Cardiac muscle cell (in vitro differentiated cells and primary cell): ENCODE measurements around the gene ATRAID. TPM values are rescaled to one million over a fixed set of nuclear protein-coding genes. Genes with fewer than 3 reads are reported as not detected.
A peak's percentile ranks its signal among the peaks of the same experiment; 100 is the strongest.

Experiments
- DNase-seq, 2 donors: peaks; one replicate each; pipeline versions ENCODE4 v3.0.0 to v3.0.0-alpha.2; 2010 to 2017; ENCODE audit warnings: low read depth in 1 of 2, low spot score in 1 of 2
- H3K27ac ChIP-seq: fragments of 200-600 bp; sonication (generic); 2 replicates; pipeline ENCODE4 v1.5.1; 2016
- H3K27me3 ChIP-seq: fragments of 200-600 bp; sonication (generic); 2 replicates; pipeline ENCODE4 v1.6.0; 2016; ENCODE audit warnings: control low read depth
- H3K36me3 ChIP-seq: fragments of 200-600 bp; sonication (generic); 2 replicates; pipeline ENCODE4 v1.5.1; 2016; ENCODE audit warnings: control low read depth
- H3K4me1 ChIP-seq: fragments of 200-600 bp; sonication (generic); 2 replicates; pipeline ENCODE4 v1.8.1; 2017; ENCODE audit warnings: low read depth, mild to moderate bottlenecking, mixed run types
- H3K4me3 ChIP-seq: fragments of 200-600 bp; sonication (generic); 2 replicates; pipeline ENCODE4 v1.5.1; 2016; ENCODE audit warnings: mild to moderate bottlenecking
- H3K9me3 ChIP-seq: fragments of 200-600 bp; sonication (generic); 2 replicates; pipeline ENCODE4 v1.5.1; 2017; ENCODE audit warnings: low read depth, mild to moderate bottlenecking, control low read depth
- CTCF ChIP-seq: IDR thresholded peaks from 2 replicates; pipeline ENCODE4 v1.5.1; 2012; ENCODE audit warnings: low read depth, mild to moderate bottlenecking, low read length
- polyA plus RNA-seq: library from polyadenylated mRNA; unstranded; fragments of >200 nt; fragmentation: Nextera tagmentation; extraction: Ambion mirVana; gene quantifications from 2 replicates; pipeline ENCODE4 v1.2.1, GENCODE V29; 2016
- total RNA-seq: library from RNA; depleted of rRNA; stranded (reverse); fragments of >200 nt; gene quantifications from 2 replicates; pipeline ENCODE4 v1.2.3, GENCODE V29; 2016

Gene ATRAID
- total and polyA plus RNA-seq, 2 experiments from 2014 or later, result 177 to 290 TPM

- no peak overlapping the region for H3K27ac ChIP-seq
- H3K9me3 ChIP-seq, result no peaks in the 10 kb centered on the region
- DNase-seq, result no peak
- no peak overlapping the region for H3K4me3 ChIP-seq
- TF ChIP-seq CTCF, result no peak
- H3K4me1 ChIP-seq, result peaks cover 19% of the 10 kb centered on the region
- H3K36me3 ChIP-seq, result peaks cover 22% of the 10 kb centered on the region
- no peaks in the 10 kb centered on the region for H3K27me3 ChIP-seq
Observed at GRCh38 chr2:27258051-27258450, 46.2 kb downstream of the ATRAID start.

- no peak for DNase-seq
- TF ChIP-seq CTCF, result no peak
- Histone ChIP-seq H3K4me3 (peak overlapping the region; percentile 92), H3K36me3 (peaks cover 14% of the 10 kb centered on the region), H3K27me3 (peaks cover 4% of the 10 kb centered on the region), H3K4me1 (peaks cover 23% of the 10 kb centered on the region), H3K27ac (no peak overlapping the region), H3K9me3 (no peaks in the 10 kb centered on the region)
Observed at GRCh38 chr2:27261241-27261925, 49.5 kb downstream of the ATRAID start.

- H3K36me3 ChIP-seq, result peaks cover 9% of the 10 kb centered on the region
- peaks cover 23% of the 10 kb centered on the region for H3K4me1 ChIP-seq
- H3K9me3 ChIP-seq, result no peaks in the 10 kb centered on the region
- H3K27ac ChIP-seq, result no peak overlapping the region
- TF ChIP-seq CTCF, result no peak
- DNase-seq, result no peak
- peak overlapping the region; percentile 92 for H3K4me3 ChIP-seq
- peaks cover 4% of the 10 kb centered on the region for H3K27me3 ChIP-seq
Observed at GRCh38 chr2:27261926-27262298, 50.1 kb downstream of the ATRAID start.

GRCh38 chr2:27262379-27263286 is 50.8 kb downstream of the ATRAID start, which contains the start of gene SLC30A3:
Gene SLC30A3, minus strand, starts transcription at chr2:27263047. Its CDS starts 141 bp downstream, at chr2:27262906.
- H3K4me1 ChIP-seq, result peaks cover 23% of the 10 kb centered on the region
- TF ChIP-seq CTCF, result no peak
- peak within 1 kb of the TSS; percentile 8 for H3K27ac ChIP-seq
- peaks cover 1% of the 10 kb centered on the region for H3K36me3 ChIP-seq
- peak within 1 kb of the TSS; percentile 92 for H3K4me3 ChIP-seq
- no peaks in the 10 kb centered on the region for H3K9me3 ChIP-seq
- peaks cover 4% of the 10 kb centered on the region for H3K27me3 ChIP-seq
- DNase-seq, result peak; percentile 38 to 89

GRCh38 chr2:27263287-27264252 is 51.7 kb downstream of the ATRAID start:
- peaks cover 4% of the 10 kb centered on the region for H3K27me3 ChIP-seq
- H3K27ac ChIP-seq, result peak overlapping the region; percentile 8
- no peaks in the 10 kb centered on the region for H3K36me3 ChIP-seq
- H3K4me1 ChIP-seq, result peaks cover 23% of the 10 kb centered on the region
- TF ChIP-seq CTCF, result no peak
- H3K9me3 ChIP-seq, result no peaks in the 10 kb centered on the region
- DNase-seq, result peak in 1 of 2 donors; percentile 38
- H3K4me3 ChIP-seq, result peak overlapping the region; percentile 92
